ENCODE measurements around the gene ANKS3.

DNA sequence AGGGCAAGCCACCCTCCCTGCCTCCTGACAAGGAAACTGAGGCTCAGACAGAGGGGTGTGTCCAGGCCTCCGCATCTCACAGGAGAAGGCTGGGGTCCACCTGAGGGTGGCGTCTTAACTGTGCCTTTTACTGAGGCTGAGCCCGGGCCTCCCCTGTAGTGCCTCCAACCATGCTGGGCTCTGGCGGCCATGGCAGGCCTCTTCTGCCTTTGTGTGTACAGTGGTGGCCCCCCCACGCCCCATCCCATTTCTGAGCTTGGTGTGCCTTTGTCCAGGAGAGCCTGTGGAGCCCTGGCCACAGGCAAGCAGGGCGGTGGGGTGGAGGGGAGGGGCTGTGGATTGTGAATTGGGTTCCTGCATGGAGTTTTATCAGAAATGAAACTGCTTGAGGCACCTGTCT is 78.3 kb downstream of the ANKS3 start:
- no peak for TF ChIP-seq CTCF (IDR thresholded peaks at IDR 0.05; ENCODE audit: low read depth, low read length)
- no peak for TF ChIP-seq EZH2phosphoT487 (IDR thresholded peaks at IDR 0.05; ENCODE audit: low read depth)

All from OCI-LY3 (cell line).